ENCODE results near the gene LAMP1.
"Not testable (repeated sequence)": the region's sequence is repeated elsewhere in the genome, so short reads cannot be mapped to it uniquely, and the experiment has no call there.

LAMP1 gene

DNA sequence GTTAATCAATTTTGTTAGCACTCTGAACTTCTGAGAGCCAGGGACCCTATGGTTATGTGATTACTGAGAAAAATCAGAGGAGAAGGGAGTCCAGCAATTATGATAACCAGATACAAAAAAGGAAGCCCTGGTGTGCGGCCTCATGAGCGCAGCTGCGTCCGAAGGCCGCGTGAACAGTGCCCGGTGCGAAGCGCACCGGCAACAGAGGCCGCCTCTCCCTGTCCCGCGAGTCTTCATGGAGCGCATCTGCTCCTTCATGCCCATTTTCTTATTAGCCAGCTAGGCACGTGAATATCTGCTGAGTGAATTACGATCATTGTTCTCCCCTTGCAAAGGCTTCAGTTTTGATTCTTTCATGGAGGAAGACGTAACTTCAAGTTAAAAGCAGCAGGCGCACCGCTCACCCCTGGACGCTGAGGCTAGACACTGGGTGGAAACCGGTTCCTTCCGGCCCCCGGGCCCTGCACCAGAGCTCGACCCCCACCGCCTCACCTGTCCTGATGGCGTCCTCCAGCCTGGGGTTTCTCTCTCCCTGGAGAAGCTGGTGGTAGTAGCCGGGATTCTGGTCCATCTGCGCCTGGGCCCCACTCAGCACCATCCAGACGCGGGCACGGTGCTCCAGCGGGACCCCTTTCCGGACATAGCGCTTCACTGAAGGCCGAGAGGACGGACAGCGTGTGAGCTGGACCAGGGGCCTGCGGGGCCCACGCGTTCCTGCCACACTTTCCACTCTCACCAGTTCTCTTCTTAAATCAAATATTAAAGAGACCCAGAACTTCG lies 58.0 kb downstream of the LAMP1 start:
- DNase-seq (ENCODE audit: low read depth in 2 of 2, low spot score in 1 of 2): no peak

DNA sequence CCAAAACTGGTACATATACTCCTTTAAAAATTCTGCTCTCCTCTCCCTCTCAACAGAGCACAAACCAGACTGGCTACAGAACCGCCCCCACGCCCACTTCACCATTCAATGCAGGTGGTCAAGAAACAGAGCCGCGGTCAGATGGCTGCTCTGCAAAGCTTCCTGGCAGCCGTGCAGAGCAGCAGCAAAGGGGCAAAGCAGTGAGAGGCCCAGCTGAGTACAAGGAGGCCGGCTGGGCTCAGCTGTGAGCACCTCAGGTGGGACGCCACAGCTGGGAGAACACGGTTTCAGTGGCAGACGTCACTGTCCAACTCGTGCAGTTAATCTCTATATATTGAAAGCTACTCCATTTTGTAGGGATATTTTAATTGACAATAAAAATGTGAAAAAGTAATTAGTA lies 58.6 kb downstream of the LAMP1 start:
- DNase-seq (ENCODE audit: low read depth in 2 of 2, low spot score in 1 of 2): no peak

- DNase-seq (ENCODE audit: low read depth in 2 of 2, low spot score in 1 of 2): no peak
Observed at GRCh38 chr13:113356596-113356995, 59.6 kb downstream of the LAMP1 start.

- DNase-seq (ENCODE audit: low read depth in 2 of 2, low spot score in 1 of 2): no peak
Observed at GRCh38 chr13:113357529-113357928, 60.5 kb downstream of the LAMP1 start.

GRCh38 chr13:113358653-113359190 lies 61.7 kb downstream of the LAMP1 start:
- DNase-seq (ENCODE audit: low read depth in 2 of 2, low spot score in 1 of 2): no peak

GRCh38 chr13:113359571-113359970 lies 62.5 kb downstream of the LAMP1 start:
- no peak for DNase-seq (ENCODE audit: low read depth in 2 of 2, low spot score in 1 of 2)

DNA sequence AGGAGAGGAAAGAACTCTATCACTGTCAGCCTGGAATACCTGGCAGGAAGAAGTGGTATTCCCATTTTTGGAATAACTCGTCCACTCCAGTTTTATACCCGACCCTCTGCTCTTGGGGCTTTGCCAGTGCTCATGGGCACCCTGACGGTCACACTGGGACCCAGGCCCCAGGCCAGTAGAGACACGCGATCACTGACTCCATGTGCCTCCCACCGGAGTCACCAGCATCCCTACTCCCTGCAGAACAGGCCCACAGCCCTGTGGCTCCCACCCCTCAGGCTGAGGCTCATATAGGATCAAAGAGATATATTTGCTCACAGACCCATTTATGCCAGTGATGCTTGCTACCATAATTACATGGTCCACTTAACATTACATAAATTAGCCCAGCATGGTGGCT lies 63.4 kb downstream of the LAMP1 start:
- no peak for DNase-seq (ENCODE audit: low read depth in 2 of 2, low spot score in 1 of 2)

DNA sequence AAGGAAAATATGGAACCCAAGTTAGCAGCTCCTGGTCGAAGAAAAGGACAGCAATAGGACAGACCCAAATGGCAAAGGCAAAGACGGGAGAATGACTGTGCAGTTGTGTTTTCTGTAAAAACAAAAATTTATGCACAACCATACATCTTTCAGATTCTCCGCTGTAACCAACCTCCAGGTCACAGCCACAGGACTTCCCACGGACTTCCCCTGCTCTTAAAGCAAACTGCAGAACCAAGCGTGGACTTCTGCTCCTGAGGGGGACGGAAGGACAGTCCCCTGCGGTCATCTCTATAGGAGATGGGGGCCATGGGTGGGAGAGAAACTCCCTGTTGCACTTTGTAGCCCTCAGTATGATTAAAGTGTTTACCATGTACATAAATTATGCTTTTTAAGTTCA lies 64.4 kb downstream of the LAMP1 start:
- DNase-seq (ENCODE audit: low read depth in 2 of 2, low spot score in 1 of 2): no peak

- DNase-seq (ENCODE audit: low read depth in 2 of 2, low spot score in 1 of 2): no peak
Observed at GRCh38 chr13:113364311-113364889, 67.4 kb downstream of the LAMP1 start.

GRCh38 chr13:113364901-113365582 lies 68.0 kb downstream of the LAMP1 start:
- DNase-seq (ENCODE audit: low read depth in 2 of 2, low spot score in 1 of 2): no peak

- DNase-seq (ENCODE audit: low read depth in 2 of 2, low spot score in 1 of 2): no peak
Observed at GRCh38 chr13:113365583-113365970, 68.5 kb downstream of the LAMP1 start.

- no peak for DNase-seq (ENCODE audit: low read depth in 2 of 2, low spot score in 1 of 2)
Observed at GRCh38 chr13:113365971-113366588, 69.0 kb downstream of the LAMP1 start.

- no peak for DNase-seq (ENCODE audit: low read depth in 2 of 2, low spot score in 1 of 2)
Observed at GRCh38 chr13:113367020-113367560, 70.1 kb downstream of the LAMP1 start.

DNA sequence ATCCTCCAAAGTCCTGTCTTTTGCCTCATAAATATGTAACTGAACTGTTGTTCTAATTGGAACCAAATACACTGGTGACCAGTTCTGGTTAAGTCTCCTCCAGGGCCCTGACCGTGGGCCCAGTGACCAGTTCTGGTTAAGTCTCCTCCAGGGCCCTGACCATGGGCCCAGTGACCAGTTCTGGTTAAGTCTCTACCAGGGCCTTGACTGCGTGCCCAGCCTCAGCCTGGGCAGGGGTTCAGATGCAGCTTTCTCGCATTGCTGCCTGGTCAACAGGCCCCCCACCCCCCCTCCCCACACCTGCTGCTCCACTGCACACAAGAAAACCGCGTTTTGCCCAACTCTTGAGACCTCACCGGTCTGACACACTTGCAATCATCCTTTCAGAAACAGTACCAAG lies 70.7 kb downstream of the LAMP1 start:
- no peak for DNase-seq (ENCODE audit: low read depth in 2 of 2, low spot score in 1 of 2)

DNA sequence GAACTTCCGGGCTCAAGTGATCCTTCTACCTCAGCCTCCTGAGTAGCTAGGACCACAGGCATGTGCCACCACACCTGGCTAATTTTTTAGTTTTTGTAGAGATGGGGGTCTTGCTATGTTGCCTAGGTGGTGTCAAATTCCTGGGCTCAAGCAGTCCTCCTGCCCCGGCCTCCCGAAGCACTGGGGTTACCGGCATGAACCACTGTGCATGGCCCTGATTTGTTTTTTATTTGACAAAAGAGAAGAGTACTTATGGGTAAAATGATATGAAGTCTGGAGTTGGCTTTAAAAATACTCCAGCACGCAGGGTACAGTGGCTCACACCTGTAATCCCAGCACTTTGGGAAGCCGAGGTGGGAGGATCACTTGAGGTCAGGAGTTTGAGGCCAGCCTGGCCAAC lies 71.3 kb downstream of the LAMP1 start:
- DNase-seq (ENCODE audit: low read depth in 2 of 2, low spot score in 1 of 2): not testable (repeated sequence)

DNA sequence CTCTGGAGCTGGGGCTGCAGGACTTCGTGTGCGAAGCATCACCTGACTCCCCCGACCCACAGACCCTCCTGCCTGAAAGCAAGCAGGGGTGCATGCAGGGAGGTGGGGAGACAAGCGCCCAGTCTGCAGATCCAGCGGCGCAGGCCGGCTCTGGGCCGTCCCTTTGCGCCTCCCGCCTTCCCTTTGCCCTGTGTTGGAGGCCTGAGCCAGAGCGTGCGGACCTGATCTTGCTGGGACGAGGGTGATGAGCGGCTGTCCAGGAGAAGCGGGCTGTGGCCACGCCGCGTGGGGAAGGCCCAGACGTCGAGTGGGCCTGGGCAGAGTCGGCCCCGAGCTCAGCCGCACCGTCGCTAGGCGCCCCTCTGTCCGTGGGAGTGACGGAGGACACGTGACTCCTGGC lies 72.2 kb downstream of the LAMP1 start:
- no peak for DNase-seq (ENCODE audit: low read depth in 2 of 2, low spot score in 1 of 2)

GRCh38 chr13:113369881-113370280 lies 72.8 kb downstream of the LAMP1 start:
- no peak for DNase-seq (ENCODE audit: low read depth in 2 of 2, low spot score in 1 of 2)

GRCh38 chr13:113371061-113371460 lies 74.0 kb downstream of the LAMP1 start:
- DNase-seq (ENCODE audit: low read depth in 2 of 2, low spot score in 1 of 2): no peak

DNA sequence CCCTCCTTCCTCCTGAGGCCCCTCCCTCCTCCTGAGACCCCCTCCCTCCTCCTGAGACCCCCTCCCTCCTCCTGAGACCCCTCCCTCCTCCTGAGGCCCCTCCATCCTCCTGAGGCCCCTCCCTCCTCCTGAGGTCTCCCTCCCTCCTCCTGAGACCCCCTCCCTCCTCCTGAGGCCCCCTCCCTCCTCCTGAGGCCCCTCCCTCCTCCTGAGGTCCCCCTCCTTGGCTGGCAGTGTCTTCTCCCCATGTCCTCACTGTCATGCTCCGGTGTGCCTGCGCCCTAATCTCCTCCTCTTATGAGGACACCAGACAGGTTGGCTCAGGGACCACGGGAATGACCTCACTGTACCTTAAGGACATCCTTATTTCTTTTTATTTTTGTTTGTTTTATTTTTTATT lies 74.7 kb downstream of the LAMP1 start:
- not testable (repeated sequence) for DNase-seq (ENCODE audit: low read depth in 2 of 2, low spot score in 1 of 2)
